Activated T-helper 2 cell treated with anti-CD3 and anti-CD28 coated beads, Interferon-gamma antibody, Interleukin-2, Interleukin-4, amounts not matched to agents 10 μg/mL and 5 μg/mL and 100 μg/mL, durations not matched to agents 14 hours and 24 hours and 36 hours (primary cell): ENCODE results near the gene AGAP1. TPM values are rescaled to one million over a fixed set of nuclear protein-coding genes. Genes with fewer than 3 reads are reported as not detected.

Experiments used
- DNase-seq: peaks from one replicate; pipeline ENCODE4 v3.0.0; 2021; ENCODE audit warnings: low spot score
- H3K27ac Mint-ChIP-seq: one replicate; pipeline ENCODE4 v1.8.0; 2021; ENCODE audit warnings: mixed read lengths
- H3K27me3 Mint-ChIP-seq: one replicate; pipeline ENCODE4 v1.8.0; 2021; ENCODE audit warnings: low read depth, mixed read lengths
- H3K36me3 Mint-ChIP-seq: one replicate; pipeline ENCODE4 v1.8.0; 2021; ENCODE audit warnings: low read depth, mixed read lengths
- H3K4me1 Mint-ChIP-seq: one replicate; pipeline ENCODE4 v1.8.0; 2021; ENCODE audit warnings: low read depth, mixed read lengths
- H3K4me3 Mint-ChIP-seq: one replicate; pipeline ENCODE4 v1.8.0; 2021; ENCODE audit warnings: low read depth, mild to moderate bottlenecking, moderate library complexity, mixed read lengths
- H3K9me3 Mint-ChIP-seq: one replicate; pipeline ENCODE4 v1.8.0; 2021; ENCODE audit warnings: mixed read lengths
- intact Hi-C: fragments of 100-400 bp; cut with micrococcal nuclease; formaldehyde crosslinking; loops from one replicate; pipeline ENCODE4 v1.15.1; 2023
- total RNA-seq: library from RNA; stranded (reverse); gene quantifications from 2 replicates; pipeline ENCODE4 v1.2.3, GENCODE V29; 2022

Gene AGAP1
- total RNA-seq, 1 donor from 2014 or later, result 1.8 TPM

DNA sequence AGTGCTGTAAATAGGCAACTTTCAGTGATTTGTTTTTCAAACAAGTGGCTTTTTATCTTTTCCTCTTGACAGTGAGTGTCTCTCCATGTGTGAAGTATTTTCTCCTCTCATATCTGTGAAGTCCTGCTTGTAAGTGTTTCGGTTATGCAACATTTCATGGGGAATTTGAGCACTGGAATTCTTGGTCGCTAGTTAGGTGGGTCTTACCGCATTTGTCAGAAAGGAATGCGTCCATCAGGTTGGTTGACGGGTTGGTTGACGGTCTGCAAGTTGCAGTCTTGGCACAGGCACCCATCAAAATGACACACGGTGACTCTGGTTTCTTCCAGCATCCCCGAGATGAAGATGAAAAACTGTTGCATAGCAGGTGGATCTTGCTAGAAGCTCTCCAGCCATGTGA, 109.8 kb downstream of the AGAP1 start:
- Mint-ChIP-seq H3K27me3 (no peaks in the 10 kb centered on the region), H3K4me1 (no peaks in the 10 kb centered on the region), H3K9me3 (peaks cover 5% of the 10 kb centered on the region), H3K4me3 (no peak overlapping the region), H3K27ac (no peak overlapping the region), H3K36me3 (no peaks in the 10 kb centered on the region)
- intact Hi-C loops, result no loop called here
- no peak for DNase-seq

DNA sequence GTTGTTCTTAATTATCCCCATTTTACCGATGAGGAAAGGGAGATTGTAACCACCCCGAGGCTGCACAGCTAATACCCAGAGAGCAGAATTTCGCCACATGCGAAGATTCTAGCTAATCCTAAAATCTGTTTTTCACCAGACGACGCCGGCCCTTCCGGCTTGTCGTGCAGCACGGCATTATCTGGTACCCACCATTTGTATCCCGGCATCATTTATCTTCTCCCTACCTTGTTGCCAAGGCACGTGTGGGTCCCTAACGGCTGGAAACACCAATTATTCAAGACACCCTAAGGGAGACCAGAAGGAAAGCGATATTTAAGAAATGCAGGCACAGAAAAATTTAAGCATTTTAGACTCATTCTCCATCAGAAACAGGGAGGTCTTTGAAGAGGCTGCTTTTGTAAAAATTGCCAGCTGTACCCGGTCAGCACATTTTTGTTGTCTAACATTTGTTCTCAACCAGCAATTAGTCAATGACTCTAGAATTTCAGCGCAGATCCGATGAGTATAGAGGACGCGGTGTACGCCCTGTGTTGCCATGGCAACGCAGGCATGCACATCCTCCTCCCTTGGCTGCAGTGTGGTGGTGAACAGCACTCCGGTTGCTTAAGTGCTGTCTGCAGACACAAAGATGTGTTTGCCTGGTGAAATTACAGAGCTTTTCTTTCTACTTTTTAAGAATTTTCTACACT, 111.6 kb downstream of the AGAP1 start:
- no peaks in the 10 kb centered on the region for H3K36me3 Mint-ChIP-seq
- H3K4me3 Mint-ChIP-seq, result no peak overlapping the region
- H3K9me3 Mint-ChIP-seq, result peaks cover 5% of the 10 kb centered on the region
- no peak overlapping the region for H3K27ac Mint-ChIP-seq
- H3K27me3 Mint-ChIP-seq, result no peaks in the 10 kb centered on the region
- H3K4me1 Mint-ChIP-seq, result no peaks in the 10 kb centered on the region
- intact Hi-C loops, result no loop called here
- no peak for DNase-seq

DNA sequence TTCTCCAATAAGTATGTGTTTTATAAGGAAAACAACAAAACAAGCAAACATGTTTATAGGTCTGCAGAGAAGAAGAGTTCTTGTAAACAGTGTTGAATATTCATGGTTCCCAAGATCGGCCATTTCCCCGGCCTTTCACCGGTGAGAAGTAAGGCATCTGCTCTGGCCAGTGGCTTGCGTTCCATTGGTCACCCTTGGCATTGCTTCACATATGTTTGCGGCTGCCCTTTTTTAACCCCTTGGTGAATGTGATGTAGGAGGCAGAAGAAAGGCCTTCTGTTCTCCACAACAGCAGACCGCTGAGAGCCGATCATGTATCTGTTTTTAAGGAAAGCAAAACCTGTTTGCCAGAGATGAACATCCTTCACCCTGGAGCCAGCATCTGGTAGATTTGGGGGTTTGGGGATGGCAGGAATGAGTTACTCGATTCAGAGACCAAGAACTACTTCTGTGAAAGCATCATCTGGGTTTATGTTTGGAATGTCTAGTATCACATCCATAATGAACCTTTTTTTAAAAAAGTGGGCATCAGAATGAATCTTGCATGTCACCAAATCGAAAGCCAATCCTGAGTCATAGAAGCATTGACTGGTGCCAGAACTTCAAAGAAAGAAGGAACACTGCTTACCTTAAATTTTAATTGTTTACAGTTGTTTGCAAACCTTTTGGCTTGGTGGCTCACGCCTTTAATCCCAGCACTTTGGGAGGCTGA, 112.3 kb downstream of the AGAP1 start:
- no peaks in the 10 kb centered on the region for H3K27me3 Mint-ChIP-seq
- no peaks in the 10 kb centered on the region for H3K4me1 Mint-ChIP-seq
- peaks cover 5% of the 10 kb centered on the region for H3K9me3 Mint-ChIP-seq
- H3K36me3 Mint-ChIP-seq, result no peaks in the 10 kb centered on the region
- no peak overlapping the region for H3K27ac Mint-ChIP-seq
- intact Hi-C loops, result no loop called here
- H3K4me3 Mint-ChIP-seq, result no peak overlapping the region
- no peak for DNase-seq

DNA sequence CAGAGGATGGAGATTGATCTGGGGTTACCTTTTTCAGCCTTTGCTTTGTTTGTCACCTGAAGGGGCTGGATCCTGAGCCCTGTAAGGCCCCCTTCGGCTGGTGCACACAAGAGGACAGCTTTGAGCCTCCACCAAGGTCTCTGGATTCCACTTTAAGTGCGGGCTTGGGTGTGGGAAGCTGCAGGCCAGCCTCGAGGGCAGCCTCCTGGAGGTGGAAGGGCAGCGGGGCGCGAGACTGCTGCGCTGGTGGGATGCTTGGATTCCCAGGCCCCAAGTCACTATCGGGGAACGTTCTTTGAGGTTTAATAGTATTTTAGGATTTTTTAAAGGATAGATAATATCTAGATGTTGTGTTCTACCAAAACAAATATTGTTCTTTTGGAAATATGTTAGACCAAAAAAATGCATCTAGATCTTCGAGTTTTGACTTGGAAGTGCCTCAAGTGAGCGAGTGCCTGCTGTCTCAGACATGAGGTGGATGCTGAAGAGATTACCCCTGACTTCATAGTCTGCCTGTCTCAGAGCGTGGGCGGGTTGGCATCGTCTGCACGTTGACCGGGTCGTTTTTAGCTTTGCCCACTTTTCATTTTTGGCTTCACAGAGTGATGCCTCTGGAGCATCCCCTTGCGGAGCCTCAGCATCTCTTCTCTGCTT, 113.8 kb downstream of the AGAP1 start:
- Mint-ChIP-seq H3K27me3 (no peaks in the 10 kb centered on the region), H3K27ac (no peak overlapping the region), H3K9me3 (peaks cover 5% of the 10 kb centered on the region), H3K4me3 (no peak overlapping the region), H3K4me1 (no peaks in the 10 kb centered on the region), H3K36me3 (no peaks in the 10 kb centered on the region)
- intact Hi-C loops, result no loop called here
- no peak for DNase-seq

DNA sequence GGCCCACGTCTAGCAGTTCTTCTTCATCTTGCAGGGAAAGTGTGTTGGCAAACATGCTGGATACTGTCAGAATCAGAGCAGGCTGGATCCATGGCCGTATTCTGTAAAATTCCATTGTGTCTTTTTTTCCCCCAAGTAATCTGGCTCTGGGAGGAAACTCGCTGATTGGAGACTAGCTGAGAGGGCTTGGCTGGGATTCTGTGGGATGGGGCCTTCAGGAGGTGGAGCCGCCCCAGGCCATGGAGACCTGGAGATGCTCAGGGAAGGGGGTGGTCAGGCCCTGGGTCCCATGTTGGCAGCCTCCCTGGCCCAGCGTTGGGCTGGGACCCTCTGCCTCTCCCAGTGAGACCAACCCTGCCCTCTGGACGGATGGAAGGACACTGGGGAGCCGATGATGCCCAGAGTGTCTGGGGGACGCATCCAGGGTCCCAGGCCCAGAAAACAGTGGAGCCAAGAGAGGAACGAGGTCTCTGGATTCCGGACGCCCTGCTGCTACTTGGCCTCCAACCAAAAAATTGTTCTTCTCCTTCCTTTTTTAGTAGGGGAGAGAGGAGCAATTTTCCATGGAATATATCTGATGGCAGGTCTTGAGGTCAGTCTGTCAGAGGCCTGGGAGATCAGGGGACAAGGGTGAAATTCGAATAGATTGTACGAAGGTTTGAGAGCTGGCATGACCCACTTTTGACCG, 114.5 kb downstream of the AGAP1 start:
- no peak overlapping the region for H3K4me3 Mint-ChIP-seq
- no peak overlapping the region for H3K27ac Mint-ChIP-seq
- H3K4me1 Mint-ChIP-seq, result no peaks in the 10 kb centered on the region
- DNase-seq, result no peak
- H3K27me3 Mint-ChIP-seq, result no peaks in the 10 kb centered on the region
- intact Hi-C loops, result no loop called here
- H3K9me3 Mint-ChIP-seq, result peaks cover under 1% of the 10 kb centered on the region
- H3K36me3 Mint-ChIP-seq, result no peaks in the 10 kb centered on the region

DNA sequence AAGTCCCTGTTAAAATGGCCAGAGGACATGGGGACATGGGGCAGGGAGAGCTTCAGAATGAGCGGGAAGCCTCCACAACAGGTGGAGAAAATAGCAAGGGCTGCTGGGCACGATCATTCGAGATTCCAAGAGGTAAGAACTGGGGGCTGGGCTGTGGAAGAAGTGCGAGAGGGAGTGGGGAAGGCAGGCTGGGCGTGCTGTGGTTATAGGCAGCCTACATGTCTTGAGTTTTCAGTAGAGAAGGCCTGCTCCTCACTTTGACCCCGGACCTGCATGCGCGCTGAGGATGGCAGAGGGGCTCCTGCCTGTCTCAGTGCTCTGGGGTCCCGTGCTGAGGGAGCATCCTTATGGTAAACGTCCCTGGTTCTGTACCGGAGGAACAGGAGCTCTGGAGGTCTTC, 115.5 kb downstream of the AGAP1 start:
- H3K27ac Mint-ChIP-seq, result no peak overlapping the region

DNA sequence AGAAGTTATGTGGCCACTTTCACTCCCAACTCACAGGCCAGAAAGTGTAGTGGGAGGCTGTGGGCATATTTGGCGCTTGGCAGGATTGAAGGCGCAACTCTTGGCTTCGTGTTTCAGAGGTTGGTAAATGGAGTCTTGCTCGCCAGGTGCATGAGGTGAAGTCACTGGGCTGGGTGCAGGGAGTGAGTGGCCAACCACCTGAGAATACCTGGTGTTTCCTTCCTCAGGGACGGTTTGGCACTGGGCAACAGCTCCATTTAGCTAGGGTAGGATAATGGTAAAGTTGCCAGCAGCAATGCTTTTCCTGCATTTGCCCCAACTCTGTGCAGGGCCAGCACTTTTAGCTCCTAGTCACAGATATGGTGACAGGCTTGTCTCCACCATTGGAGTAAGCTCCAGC, 115.9 kb downstream of the AGAP1 start:
- Mint-ChIP-seq H3K4me1 (no peaks in the 10 kb centered on the region), H3K27ac (no peak overlapping the region), H3K36me3 (no peaks in the 10 kb centered on the region), H3K9me3 (no peaks in the 10 kb centered on the region), H3K4me3 (no peak overlapping the region), H3K27me3 (no peaks in the 10 kb centered on the region)
- intact Hi-C loops, result no loop called here
- no peak for DNase-seq

More for the DNA sequence above, 115.5 kb downstream of the AGAP1 start:
- no peaks in the 10 kb centered on the region for H3K36me3 Mint-ChIP-seq
- no peaks in the 10 kb centered on the region for H3K9me3 Mint-ChIP-seq
- H3K4me3 Mint-ChIP-seq, result no peak overlapping the region
- intact Hi-C loops, result no loop called here
- no peaks in the 10 kb centered on the region for H3K27me3 Mint-ChIP-seq
- no peaks in the 10 kb centered on the region for H3K4me1 Mint-ChIP-seq
- no peak for DNase-seq

DNA sequence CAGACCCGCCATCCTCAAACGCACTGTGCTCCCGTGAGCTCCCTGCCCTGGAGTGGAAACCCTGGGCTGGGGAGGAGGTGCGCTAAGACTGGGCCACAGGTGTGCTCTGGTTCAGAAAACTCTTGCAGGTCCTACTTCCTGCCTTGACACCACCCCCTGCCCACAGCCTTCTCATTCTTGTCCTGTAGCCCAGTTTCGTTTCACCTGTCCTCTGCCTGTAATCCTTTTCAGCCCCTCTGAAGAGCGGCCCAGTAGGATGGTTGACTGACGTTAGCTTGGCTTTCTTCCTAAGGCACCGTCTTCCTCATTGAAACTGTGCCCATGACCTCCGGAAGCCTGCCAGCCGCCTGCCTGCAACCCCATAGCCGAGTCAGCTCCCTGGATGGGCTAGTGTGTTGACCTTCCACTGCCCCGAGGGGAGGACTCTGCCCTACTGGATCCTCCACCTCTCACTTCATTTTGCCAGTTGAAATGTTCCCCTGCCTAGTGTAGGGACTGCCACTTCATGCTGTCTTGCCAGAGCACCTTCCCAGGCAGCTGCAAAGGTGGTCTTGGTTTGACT, 116.9 kb downstream of the AGAP1 start:
- H3K4me3 Mint-ChIP-seq, result no peak overlapping the region
- no peaks in the 10 kb centered on the region for H3K4me1 Mint-ChIP-seq
- no peak overlapping the region for H3K27ac Mint-ChIP-seq
- intact Hi-C loops, result no loop called here
- no peaks in the 10 kb centered on the region for H3K36me3 Mint-ChIP-seq
- H3K9me3 Mint-ChIP-seq, result no peaks in the 10 kb centered on the region
- no peaks in the 10 kb centered on the region for H3K27me3 Mint-ChIP-seq
- no peak for DNase-seq

DNA sequence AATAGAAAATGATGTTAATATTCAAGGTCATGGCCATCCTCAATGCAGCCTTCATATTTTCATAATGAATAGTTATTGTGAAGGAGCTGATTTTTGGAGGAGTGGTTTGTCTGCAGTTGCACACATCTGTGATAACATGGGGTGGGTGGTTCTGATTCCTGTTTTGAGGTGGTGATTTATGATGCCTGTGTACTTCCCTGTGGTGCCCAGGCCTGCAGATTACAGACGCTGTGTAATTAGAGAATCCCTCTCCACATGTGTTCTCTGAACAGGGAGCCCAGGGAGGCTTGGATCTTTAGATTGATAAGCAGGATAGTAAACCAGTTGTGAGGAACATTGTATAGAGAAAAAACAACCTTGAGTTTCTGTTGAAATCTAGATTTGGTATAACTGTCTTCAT, 117.5 kb downstream of the AGAP1 start:
- no peaks in the 10 kb centered on the region for H3K9me3 Mint-ChIP-seq
- no peak for DNase-seq
- H3K4me1 Mint-ChIP-seq, result no peaks in the 10 kb centered on the region
- no peaks in the 10 kb centered on the region for H3K27me3 Mint-ChIP-seq
- no peak overlapping the region for H3K4me3 Mint-ChIP-seq
- intact Hi-C loops, result no loop called here
- no peaks in the 10 kb centered on the region for H3K36me3 Mint-ChIP-seq
- H3K27ac Mint-ChIP-seq, result no peak overlapping the region

DNA sequence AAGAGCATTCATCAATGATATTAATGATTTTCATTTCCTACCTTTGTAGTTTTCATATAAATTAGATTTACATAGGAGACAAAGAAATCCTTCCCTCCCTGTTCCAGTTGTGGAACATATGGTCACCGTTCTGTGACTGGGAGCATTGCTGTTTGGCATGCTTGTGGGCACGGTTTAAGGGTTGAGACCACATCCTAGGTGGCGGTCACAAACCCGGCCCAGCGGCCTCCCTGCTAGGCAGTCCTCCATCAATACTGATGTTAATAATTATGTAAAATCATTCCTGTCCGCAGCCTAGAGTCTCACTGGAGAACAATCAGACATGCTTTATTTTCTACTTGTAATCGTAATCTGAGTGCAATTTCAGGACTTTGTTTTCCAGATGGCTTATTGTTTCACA, 117.9 kb downstream of the AGAP1 start:
- intact Hi-C loops, result no loop called here
- Mint-ChIP-seq H3K4me1 (no peaks in the 10 kb centered on the region), H3K27ac (no peak overlapping the region), H3K27me3 (no peaks in the 10 kb centered on the region), H3K36me3 (no peaks in the 10 kb centered on the region), H3K9me3 (no peaks in the 10 kb centered on the region), H3K4me3 (no peak overlapping the region)
- no peak for DNase-seq

DNA sequence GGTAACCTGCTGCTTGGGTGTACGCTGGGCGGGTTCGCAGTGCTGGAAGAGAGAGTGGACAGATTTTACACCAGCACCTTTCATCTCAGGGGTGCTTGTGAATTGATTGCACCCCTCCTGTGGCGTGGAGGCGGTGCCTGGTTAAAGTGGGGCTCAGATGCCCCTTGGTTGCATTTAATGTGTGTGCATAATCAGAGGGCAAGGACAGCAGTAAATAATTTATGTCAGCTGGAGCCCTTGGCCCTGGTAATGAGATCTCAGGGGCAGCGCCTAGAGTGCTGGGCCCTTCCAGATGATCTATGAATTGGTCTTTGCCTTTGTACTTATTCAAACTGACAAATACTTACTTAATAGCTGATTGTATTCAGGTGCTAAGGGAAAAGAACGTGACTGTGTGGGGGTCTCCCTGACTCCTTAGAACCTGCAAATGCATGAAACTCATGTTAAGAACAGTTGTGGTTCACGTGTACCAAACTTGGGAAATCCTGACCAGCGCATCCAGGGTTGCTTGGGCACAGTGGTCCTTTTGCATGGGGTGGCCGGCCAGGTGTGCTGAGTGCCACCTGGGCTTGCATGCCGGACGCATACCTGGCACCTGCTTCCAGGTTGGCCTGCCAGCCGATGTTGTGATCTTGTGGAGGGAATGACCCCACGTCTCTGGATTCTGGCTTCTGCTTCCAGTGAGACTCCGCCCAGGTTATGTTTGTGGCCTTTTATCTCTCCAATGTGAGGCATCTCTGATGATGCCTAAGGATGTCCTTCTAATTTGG, 118.5 kb downstream of the AGAP1 start:
- Mint-ChIP-seq H3K4me3 (no peak overlapping the region), H3K4me1 (no peaks in the 10 kb centered on the region), H3K9me3 (no peaks in the 10 kb centered on the region), H3K36me3 (no peaks in the 10 kb centered on the region), H3K27ac (no peak overlapping the region), H3K27me3 (no peaks in the 10 kb centered on the region)
- DNase-seq, result no peak
- intact Hi-C loops, result no loop called here

DNA sequence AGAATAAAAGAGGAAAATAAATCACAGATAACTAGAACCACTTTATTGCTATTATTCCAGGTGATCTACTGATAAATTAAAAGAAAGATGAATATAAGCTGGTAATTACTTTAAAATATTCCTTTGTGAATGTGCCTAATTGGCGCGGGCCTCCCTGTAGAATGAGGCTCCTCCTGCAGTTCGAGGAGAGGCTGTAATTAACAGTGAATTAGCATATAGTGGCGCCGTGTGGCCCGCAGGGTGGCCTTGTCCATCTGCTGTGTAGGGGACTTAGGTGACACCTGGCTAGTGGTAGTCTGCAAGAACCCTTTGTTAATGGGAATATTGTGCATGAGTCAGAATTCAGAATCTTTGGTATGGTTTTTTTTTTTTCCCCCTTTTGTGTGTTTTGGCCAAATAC, 119.8 kb downstream of the AGAP1 start:
- no peaks in the 10 kb centered on the region for H3K36me3 Mint-ChIP-seq
- intact Hi-C loops, result no loop called here
- no peaks in the 10 kb centered on the region for H3K4me1 Mint-ChIP-seq
- no peak for DNase-seq
- no peaks in the 10 kb centered on the region for H3K9me3 Mint-ChIP-seq
- no peak overlapping the region for H3K4me3 Mint-ChIP-seq
- no peaks in the 10 kb centered on the region for H3K27me3 Mint-ChIP-seq
- H3K27ac Mint-ChIP-seq, result no peak overlapping the region
